GM21390 (cell line): ENCODE results near the gene UBL4A.

Experiments used
- ATAC-seq: cut with Tn5 transposase; IDR thresholded peaks from one replicate; pipeline ENCODE4 v1.9.1; 2021; ENCODE audit not compliant: unreplicated experiment

Gene UBL4A

DNA sequence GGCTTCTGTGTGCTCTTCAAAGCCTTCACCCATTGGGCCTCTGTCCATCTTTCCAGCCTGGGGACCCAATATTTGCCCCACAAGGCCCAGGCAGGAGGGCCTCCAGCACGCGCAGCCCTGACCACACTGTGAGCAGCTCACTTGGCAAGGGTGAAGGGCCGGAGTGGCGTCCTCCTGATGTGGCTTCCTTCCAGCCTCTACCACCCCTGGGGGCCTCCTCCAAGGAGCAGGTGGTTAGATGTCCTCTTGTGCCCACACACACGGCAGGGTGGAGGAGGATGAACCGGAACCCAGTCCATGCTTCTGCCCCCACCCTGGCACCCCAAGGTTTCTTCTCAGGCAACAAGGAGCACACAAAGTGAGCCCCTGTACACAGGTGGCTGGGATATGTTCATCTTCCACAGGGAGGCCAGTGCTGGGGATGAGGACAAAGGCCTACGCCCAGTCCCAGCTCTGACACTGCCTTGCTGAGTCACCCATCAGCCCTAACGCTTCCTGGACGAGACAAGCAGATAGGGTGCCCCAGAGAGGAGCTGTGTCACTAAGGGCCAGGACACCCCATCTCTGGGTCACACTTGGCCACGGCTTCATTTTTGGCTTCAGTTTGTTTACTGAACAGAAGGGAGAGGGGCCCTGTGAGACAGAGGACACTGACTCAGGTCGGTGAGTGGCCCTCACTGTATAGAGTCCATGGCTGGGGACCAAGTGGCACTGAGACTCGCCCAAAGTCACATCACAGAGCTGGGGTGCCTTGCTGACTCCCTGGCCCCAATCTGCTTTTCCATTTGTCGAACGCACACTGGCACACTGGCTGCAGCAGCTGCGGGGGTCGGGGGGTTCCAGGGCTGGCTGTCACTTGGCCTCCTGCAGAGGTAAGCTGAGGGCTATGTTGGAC is 1.9 kb downstream of the UBL4A start:
- ATAC-seq, result no peak

DNA sequence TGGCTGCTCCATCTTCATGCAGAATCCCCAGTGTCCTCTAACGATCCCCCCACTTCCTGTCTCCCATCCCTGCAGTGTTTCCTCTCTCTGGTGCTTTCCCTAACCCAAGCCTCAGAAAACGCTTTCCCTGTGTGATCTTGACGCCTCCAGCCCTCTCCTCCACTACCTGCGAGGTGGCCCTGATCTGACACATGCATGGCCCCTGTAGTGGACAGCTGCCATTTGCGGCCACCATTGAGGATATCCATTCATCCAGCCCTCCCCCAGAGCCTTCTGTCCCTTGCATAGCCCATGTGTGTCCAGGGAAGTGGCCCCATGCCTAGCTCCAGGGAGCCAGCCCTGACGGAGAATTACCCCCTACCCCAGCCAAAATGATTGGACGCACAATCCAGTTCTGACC is 3.1 kb downstream of the UBL4A start:
- ATAC-seq, result no peak

GRCh38 chrX:154482786-154483185 is 3.6 kb downstream of the UBL4A start:
- ATAC-seq, result no peak

- ATAC-seq, result no peak
Measured at GRCh38 chrX:154481911-154482601, 4.4 kb downstream of the UBL4A start.

DNA sequence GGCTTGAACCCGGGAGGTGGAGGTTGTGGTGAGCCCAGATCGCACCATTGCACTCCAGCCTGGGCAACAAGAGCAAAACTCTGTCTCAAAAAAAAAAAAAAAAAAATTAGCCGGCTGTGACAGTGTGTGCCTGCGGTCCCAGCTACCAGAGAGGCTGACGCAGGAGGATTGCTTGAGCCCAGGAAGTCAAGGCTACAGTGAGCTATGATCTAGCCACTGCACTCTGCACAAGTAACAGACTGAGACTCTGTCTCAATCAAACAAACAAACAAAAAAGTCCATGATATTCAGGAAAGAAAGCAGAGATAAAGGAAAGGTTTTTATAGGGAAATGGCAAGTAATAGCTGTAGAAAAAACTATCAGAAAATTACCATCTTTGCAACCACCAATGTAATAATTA is 5.2 kb downstream of the UBL4A start:
- ATAC-seq, result no peak

- peak; percentile 88 for ATAC-seq
Measured at GRCh38 chrX:154478728-154479622, 7.4 kb downstream of the UBL4A start, which contains the start of gene LAGE3. TSS of gene LAGE3 (minus strand) at chrX:154479281. CDS start at chrX:154478915, 366 bp downstream.

DNA sequence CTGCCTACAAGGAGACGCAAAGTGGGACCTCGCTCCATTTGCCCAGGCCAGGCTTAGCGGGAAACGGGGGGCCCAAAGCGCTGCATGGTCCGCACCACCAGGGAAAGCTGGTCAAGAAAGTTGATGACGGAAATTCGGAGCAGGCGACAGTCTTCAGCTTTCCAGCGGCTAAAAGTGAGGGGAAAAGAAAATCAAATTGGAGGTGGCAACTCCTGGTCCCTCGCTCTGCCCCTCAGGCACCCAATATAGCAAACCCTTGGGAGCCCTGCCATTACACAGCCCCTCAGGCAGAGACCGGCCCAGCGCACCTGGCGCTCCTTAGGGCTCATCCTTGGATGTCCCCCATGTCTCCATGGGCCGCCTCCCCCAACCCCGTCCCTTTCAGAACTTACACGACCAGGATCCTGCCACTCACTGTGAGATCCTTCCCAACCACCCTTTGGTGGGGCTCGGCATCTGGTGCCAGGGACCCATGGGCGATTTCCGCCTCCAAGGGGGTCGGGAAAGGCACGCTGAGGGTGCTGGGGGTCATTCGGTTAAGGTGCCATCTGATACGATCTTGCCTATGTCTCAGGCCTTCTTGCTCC is 8.4 kb downstream of the UBL4A start:
- ATAC-seq, result no peak

DNA sequence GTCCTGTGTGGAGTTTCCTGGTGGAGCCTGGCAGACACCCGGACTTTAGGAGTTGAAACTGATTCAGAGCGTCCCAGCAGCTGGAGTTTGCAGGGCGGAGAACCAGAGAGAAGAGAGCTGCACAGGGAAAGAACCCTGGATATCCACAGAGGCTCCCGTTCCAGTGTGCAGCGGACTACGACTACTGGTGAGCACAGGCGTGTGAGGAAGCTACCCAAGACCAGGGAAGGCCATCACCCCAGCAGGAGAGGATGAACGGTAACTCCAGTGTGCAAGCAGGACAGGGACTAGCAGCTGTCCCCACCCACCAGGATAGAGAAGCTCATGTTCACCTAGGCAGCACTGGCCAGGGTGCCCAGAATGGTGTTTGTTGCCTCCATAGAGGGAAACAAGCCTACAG is 9.6 kb downstream of the UBL4A start:
- ATAC-seq, result no peak

DNA sequence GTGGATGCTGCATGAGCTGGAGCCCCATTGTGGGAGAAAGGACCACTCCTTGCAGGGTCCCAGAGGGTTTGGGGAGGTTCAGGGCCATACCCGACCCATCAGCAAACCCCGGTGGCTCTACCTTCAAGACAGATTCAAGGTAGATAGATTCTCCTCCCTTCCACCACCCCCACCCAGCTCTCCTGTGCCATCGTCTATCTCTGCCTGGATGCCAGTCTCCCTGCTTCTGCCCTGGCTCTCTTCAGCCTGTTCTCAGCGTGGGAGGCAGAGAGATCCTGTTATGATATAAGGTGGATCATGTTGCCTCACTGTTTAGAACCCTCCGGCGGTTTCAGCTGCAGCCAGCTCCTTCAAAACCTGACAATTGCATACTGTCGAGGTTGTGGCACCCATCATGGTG is 12.7 kb downstream of the UBL4A start:
- no peak for ATAC-seq

DNA sequence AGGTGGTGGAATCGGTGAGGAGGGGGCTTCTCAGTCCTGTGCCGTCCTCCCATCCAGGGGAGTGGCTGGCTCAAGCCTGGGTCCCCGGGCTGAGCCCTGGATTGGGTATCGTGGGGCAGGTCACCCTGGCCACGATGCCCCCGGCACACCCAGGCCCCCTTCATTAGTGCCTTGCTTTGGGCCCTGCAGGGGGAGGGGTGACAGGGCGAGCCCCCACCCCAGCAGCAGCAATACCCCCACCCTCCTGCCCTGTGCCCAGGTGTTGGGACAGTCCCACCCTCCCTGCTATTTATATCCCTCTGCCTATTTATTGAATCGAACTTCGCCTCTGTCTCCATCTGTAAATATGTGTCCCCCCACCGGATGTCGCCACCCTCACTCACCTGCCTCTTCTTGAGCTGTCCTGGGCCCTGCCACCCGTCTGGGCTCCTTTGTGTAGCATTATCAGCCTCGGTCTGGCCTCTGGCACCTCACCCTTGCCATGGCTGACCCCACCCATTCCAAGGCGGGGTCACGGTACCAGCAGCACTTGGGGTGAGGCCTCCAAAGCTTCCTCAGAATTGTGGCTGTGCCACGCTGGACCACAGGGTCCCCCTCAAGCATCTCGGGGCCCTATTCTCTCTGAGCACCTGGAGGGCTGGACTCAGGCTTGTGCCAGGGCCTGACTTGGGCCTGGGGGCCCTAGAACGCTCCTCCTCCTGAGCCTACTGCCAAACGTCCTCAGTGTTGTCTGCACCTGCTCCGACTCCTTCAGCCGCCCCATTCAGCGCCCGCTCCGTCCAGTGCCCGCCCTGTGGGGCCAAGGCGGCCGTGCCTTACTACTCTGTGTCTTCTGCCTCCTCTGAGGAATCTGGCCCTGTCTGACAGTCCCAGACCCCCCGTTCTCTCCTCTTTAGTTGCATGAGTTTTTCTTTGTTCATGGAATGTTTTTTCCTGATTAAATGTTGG is 13.5 kb downstream of the UBL4A start:
- no peak for ATAC-seq

GRCh38 chrX:154471839-154472684 is 14.4 kb downstream of the UBL4A start:
- no peak for ATAC-seq

- ATAC-seq, result no peak
Measured at GRCh38 chrX:154470914-154471568, 15.4 kb downstream of the UBL4A start.

DNA sequence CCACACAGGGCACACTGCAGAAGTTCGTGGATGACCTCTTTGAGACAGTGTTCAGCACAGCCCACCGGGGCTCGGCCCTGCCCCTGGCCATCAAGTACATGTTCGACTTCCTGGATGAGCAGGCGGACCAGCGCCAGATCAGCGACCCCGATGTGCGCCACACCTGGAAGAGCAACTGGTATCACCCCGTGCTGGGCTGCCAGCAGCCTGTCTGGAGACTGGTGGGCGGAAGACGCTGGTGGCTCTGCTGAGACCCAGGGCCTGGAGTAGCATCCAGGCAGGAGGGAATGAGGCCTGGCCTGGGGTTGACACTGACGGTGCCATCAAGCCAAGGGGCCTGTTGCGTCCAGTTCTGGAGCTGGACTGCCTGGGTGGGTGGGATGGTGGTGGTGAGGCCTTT is 16.0 kb downstream of the UBL4A start:
- no peak for ATAC-seq

DNA sequence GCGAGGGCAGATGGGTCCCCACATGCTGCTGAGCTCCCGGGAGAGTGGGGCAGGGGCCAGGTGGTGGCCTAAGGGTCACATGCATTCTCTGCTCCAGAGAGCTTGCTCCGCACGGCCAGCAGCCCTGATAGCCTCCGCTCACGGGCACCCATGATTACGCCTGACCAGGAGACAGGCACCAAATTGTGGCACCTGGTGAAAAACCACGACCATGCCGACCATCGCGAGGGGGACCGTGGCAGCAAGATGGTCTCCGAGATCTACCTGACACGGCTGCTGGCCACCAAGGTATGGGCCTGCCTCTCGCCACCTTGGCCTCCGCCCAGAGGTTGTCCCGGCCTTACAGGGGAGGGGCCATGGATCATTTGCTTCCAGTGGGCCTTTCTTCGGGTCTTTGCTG is 16.5 kb downstream of the UBL4A start:
- ATAC-seq, result no peak

DNA sequence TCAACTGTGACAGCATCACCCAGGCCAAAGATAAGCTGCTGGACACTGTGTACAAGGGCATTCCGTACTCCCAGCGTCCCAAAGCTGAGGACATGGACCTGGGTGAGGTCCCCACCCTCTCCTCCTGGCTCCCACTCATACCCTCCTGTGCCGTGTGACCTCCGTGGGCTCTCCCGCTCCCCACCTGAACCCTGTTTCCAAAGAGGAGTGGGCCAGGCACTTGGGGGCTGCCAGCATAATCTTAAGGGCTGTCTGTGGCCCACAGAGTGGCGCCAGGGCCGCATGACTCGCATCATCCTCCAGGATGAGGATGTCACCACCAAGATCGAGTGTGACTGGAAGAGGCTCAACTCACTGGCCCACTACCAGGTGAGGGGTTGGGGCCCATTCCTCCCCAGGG is 17.3 kb downstream of the UBL4A start:
- no peak for ATAC-seq

DNA sequence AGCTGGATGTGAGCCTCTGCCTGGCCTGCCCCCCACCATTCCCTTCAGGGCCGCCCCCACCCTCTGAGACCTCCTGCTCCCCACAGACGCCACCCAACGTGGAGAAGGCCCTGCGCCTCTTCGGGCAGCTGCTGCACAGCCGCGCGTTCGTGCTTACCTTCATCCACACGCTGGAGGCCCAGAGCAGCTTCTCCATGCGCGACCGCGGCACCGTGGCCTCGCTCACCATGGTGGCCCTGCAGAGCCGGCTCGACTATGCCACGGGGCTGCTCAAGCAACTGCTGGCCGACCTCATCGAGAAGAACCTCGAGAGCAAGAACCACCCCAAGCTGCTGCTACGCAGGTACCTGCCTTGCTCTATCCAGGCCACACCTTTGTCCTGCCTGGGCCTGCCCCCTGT is 18.2 kb downstream of the UBL4A start:
- ATAC-seq, result no peak

- ATAC-seq, result no peak
Measured at GRCh38 chrX:154467556-154467955, 18.9 kb downstream of the UBL4A start.

GRCh38 chrX:154466907-154467306 is 19.5 kb downstream of the UBL4A start:
- no peak for ATAC-seq
